Heart left ventricle (tissue), 16 donors: ENCODE data around the gene WDR7. TPM values are rescaled to one million over a fixed set of nuclear protein-coding genes. Genes with fewer than 3 reads are reported as not detected.

Experiments
- ATAC-seq, 4 donors: fragments of 200-7000 bp; cut with Tn5 transposase; one replicate each; pipeline ENCODE4 v1.9.1; 2020 to 2022; ENCODE audit warnings: moderate library complexity in 4 of 4, mild to moderate bottlenecking in 3 of 4, moderate number of reproducible peaks in 1 of 4
- DNase-seq, 5 donors: peaks; one replicate each; pipeline ENCODE4 v3.0.0-alpha.2; 2020
- H3K27ac ChIP-seq, 12 donors: fragments of 200-600 bp; sonication (generic) in 4 of 12; one replicate each; pipeline versions ENCODE4 v1.5.0 to v1.8.0; 2016 to 2022; ENCODE audit warnings: mild to moderate bottlenecking in 2 of 12
- H3K27me3 ChIP-seq, 9 donors: fragments of 200-600 bp; sonication (generic) in 2 of 9; one replicate each; pipeline versions ENCODE4 v1.5.1 to v1.8.0; 2016 to 2022; ENCODE audit warnings: mild to moderate bottlenecking in 3 of 9
- H3K36me3 ChIP-seq, 9 donors: fragments of 200-600 bp; sonication (generic) in 2 of 9; one replicate each; pipeline versions ENCODE4 v1.5.0 to v1.8.0; 2018 to 2022; ENCODE audit warnings: mild to moderate bottlenecking in 2 of 9
- H3K4me1 ChIP-seq, 12 donors: fragments of 200-600 bp; sonication (generic) in 4 of 12; one replicate each; pipeline versions ENCODE4 v1.5.0 to v1.8.0; 2016 to 2022; ENCODE audit warnings: mild to moderate bottlenecking in 3 of 12
- H3K4me3 ChIP-seq, 12 donors: fragments of 200-600 bp; sonication (generic) in 4 of 12; one replicate each; pipeline versions ENCODE4 v1.5.0 to v1.8.0; 2017 to 2022; ENCODE audit warnings: mild to moderate bottlenecking in 9 of 12, moderate library complexity in 4 of 12
- H3K9me3 ChIP-seq, 12 donors: fragments of 200-600 bp; sonication (generic) in 4 of 12; one replicate each; pipeline versions ENCODE4 v1.5.0 to v1.8.0; 2016 to 2022; ENCODE audit warnings: mild to moderate bottlenecking in 1 of 12
- POLR2A ChIP-seq, 2 donors: fragments of 450-650 bp; IDR thresholded peaks; one replicate each; pipeline ENCODE4 v1.6.1; 2017; ENCODE audit warnings: antibody characterized with exemption in 2 of 2, mild to moderate bottlenecking in 2 of 2, moderate library complexity in 2 of 2
- WGBS, 4 donors: extraction: QIAGEN DNeasy Blood & Tissue Kit in 2 of 4; methylation state at CpG; one replicate each; pipeline versions ENCODE4 v1.1.5 to v1.1.7; 2013 to 2018; 5-methylcytosine and 5-hydroxymethylcytosine counted together
- intact Hi-C, 10 donors: fragments of 100-400 bp; cut with DNase I; formaldehyde crosslinking; loops; one replicate each; pipeline versions ENCODE4 v1.11.1 to v1.14.2; 2022
- polyA plus RNA-seq, 2 donors: library from polyadenylated mRNA; stranded (reverse); fragments of 200-250 nt; gene quantifications; one replicate each; pipeline ENCODE4 v1.2.3, GENCODE V29; 2013
- total RNA-seq, 9 donors: library from RNA; depleted of rRNA in 2 of 9; stranded (reverse); fragments of >200 nt in 2 of 9; fragmentation: NEBNext Ultra II Directional in 3 of 9; extraction: Animal tissue kit (Norgen Biotek cat#: 25700) in 3 of 9; gene quantifications; one replicate each; pipeline versions ENCODE4 v1.1.0 to v1.2.4, GENCODE V29; 2016 to 2023
- TF ChIP-seq, protein P1 (sequence below), 12 donors: fragments of 200-600 bp; sonication (generic) in 4 of 12; IDR thresholded peaks; one replicate each; pipeline versions ENCODE4 v1.5.0 to v1.8.0; 2018 to 2022; ENCODE audit warnings: antibody characterized with exemption in 12 of 12, mild to moderate bottlenecking in 5 of 12
- donor health status: ischemic (EF 13 %, LVEDD 7.1; RV severe dilation, severe dysfunction).
- donor health status: healthy with polysubstance abuse.
- donor health status: DM: no; HTN: yes; CAD: no.
- donor health status: DM: no; HTN: no; CAD: no.
- donor health status: ischemic (EF 25% LVEDD 6.9; RV normal size, moderate dysfunction).
- donor health status: ischemic (EF 25% LVEDD 5.7; RV mildly dilated, moderate dysfunction).
- donor health status: healthy.
- donor health status: DM: yes; HTN: yes; CAD: no.
- donor health status: ischemic (EF 35%, LVEDD 5.7; RV mildly dilated, moderate dysfunction).
- donor health status: nonischemic (EF 11% LVEDD 7.7; RV severe dilation, severe dysfunction).
- donor health status: DM: yes; HTN: yes; CAD: no.
- donor health status: PGD.
- donor health status: ischemic (EF 29% LVEDD 5.4; RV normal size, mild dysfunction).
- donor health status: nonischemic (EF 23%, LVEDD 6.1; RV moderate dilation, normal function).

Gene WDR7
- total and polyA plus RNA-seq, 11 donors: 4.3 to 33.6 (median 26.6) TPM

DNA sequence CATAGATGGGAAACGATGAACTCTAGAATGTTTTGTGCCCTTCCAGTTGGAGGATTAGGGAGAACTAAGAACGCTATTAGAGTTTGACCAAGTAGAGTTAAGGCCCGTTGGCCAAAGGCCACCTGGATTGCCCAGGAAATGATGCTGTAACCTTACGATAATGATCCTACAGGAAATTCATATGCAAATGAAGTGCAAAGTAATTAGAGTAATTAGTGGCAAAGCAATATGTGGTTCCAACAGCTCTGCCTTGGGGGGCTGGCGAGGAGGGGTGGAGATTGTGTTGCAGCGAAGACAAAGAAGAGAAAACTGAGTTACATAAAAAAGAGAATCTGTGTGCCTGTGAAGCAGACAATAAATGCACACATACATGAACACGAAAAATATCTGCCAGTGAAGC, 434.2 kb downstream of the WDR7 start:
- ATAC-seq (no peak), DNase-seq (no peak)
- intact Hi-C loops: no loop called here
- H3K27me3 ChIP-seq: peaks cover 0 to 21% (median 0%) of the 10 kb centered on the region in 9 donors
- H3K4me3 ChIP-seq: no peak overlapping the region
- WGBS, 4 donors: 78 to 82% (median 81%) methylated on average over 7 of the region's 7 CpGs
- H3K9me3 ChIP-seq: peaks cover 0 to 3% (median 0%) of the 10 kb centered on the region in 12 donors
- no peak for TF ChIP-seq POLR2A (IDR thresholded peaks at IDR 0.05)
- TF ChIP-seq, protein P1, sequence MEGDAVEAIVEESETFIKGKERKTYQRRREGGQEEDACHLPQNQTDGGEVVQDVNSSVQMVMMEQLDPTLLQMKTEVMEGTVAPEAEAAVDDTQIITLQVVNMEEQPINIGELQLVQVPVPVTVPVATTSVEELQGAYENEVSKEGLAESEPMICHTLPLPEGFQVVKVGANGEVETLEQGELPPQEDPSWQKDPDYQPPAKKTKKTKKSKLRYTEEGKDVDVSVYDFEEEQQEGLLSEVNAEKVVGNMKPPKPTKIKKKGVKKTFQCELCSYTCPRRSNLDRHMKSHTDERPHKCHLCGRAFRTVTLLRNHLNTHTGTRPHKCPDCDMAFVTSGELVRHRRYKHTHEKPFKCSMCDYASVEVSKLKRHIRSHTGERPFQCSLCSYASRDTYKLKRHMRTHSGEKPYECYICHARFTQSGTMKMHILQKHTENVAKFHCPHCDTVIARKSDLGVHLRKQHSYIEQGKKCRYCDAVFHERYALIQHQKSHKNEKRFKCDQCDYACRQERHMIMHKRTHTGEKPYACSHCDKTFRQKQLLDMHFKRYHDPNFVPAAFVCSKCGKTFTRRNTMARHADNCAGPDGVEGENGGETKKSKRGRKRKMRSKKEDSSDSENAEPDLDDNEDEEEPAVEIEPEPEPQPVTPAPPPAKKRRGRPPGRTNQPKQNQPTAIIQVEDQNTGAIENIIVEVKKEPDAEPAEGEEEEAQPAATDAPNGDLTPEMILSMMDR (IDR thresholded peaks at IDR 0.05): no peak
- H3K36me3 ChIP-seq: no peaks in the 10 kb centered on the region
- H3K4me1 ChIP-seq: peaks cover 0 to 5% (median 0%) of the 10 kb centered on the region in 12 donors
- no peak overlapping the region for H3K27ac ChIP-seq

DNA sequence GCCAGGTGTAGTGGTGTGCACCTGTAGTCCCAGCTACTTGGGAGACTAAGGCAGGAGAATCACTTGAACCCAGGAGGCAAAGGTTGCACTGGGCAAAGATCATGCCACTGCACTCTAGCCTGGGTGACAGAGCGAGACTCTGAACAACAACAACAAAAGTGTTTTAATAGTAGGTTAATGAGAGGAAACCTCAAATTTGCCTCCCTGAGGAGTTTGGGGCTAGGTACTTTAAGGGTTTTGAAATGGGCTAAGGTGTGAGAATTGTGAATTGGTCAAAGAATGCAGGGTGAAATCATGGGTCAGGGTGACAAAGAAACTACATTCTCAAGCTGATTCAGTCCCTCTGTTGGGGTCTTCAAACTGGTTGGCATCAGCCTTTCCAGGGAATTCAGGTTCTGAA, 435.0 kb downstream of the WDR7 start:
- Histone ChIP-seq H3K9me3 (peaks cover 0 to 3% (median 0%) of the 10 kb centered on the region in 12 donors), H3K27ac (no peak overlapping the region), H3K4me3 (no peak overlapping the region), H3K36me3 (no peaks in the 10 kb centered on the region), H3K27me3 (peaks cover 0 to 21% (median 0%) of the 10 kb centered on the region in 9 donors), H3K4me1 (peaks cover 0 to 5% (median 0%) of the 10 kb centered on the region in 12 donors)
- intact Hi-C loops: no loop called here
- TF ChIP-seq, protein P1 (IDR thresholded peaks at IDR 0.05): no peak
- no peak for TF ChIP-seq POLR2A (IDR thresholded peaks at IDR 0.05)
- WGBS, 4 donors: 90 to 98% (median 94%) methylated on average over 1 of the region's 1 CpG
- ATAC-seq (no peak), DNase-seq (no peak)

Other genes with a start within 250 kb of the WDR7 start
- 100 to 1,000 TPM in 1 of 9 donors, 10 to 100 TPM in 8; 68.0 to 100 (median 86.9) TPM for gene TXNL1, start 12.8 kb upstream of the WDR7 start, total RNA-seq
- 10 to 100 TPM; 76.1 to 77.1 TPM for gene TXNL1, start 12.8 kb upstream of the WDR7 start, polyA plus RNA-seq